ENCODE data around the gene BIN2. TPM values are rescaled to one million over a fixed set of nuclear protein-coding genes. Genes with fewer than 3 reads are reported as not detected.
"Not testable (repeated sequence)": the region's sequence is repeated elsewhere in the genome, so short reads cannot be mapped to it uniquely, and the experiment has no call there.

The BIN2 gene
- total RNA-seq, 4 donors from 2014 or later = 0.68 to 1.9 (median 1.3) TPM

- no peaks in the 10 kb centered on the region for H3K9me3 ChIP-seq
- TF ChIP-seq CTCF (IDR thresholded peaks at IDR 0.05) (peak in 1 of 2 donors; percentile 26), EP300 (IDR thresholded peaks at IDR 0.05) (no peak)
- peaks cover 6% of the 10 kb centered on the region for H3K36me3 ChIP-seq
- peak in 1 of 2 donors; percentile 65 for DNase-seq (ENCODE audit: low spot score in 2 of 2)
- 47% methylated on average over 7 of the region's 7 CpGs for WGBS
- peaks cover 11% of the 10 kb centered on the region for H3K4me1 ChIP-seq
- no peak overlapping the region for H3K27ac ChIP-seq
- no peaks in the 10 kb centered on the region for H3K27me3 ChIP-seq
- H3K4me3 ChIP-seq = no peak overlapping the region
These were observed 61.2 kb downstream of the BIN2 start for GRCh38 chr12:51262758-51263177.

- peaks cover 11% of the 10 kb centered on the region for H3K4me1 ChIP-seq
- DNase-seq (ENCODE audit: low spot score in 2 of 2); H3K27me3 ChIP-seq; H3K9me3 ChIP-seq; H3K4me3 ChIP-seq; H3K27ac ChIP-seq: not testable (repeated sequence)
- 100% methylated on average over 1 of the region's 1 CpG for WGBS
- peaks cover 15% of the 10 kb centered on the region for H3K36me3 ChIP-seq
These were observed 64.4 kb downstream of the BIN2 start for GRCh38 chr12:51259600-51259999.

GRCh38 chr12:51254536-51254935 lies 69.4 kb downstream of the BIN2 start:
- H3K4me3 ChIP-seq = no peak overlapping the region
- DNase-seq (ENCODE audit: low spot score in 2 of 2) = peak in 1 of 2 donors; percentile 20
- TF ChIP-seq POLR2AphosphoS5 (IDR thresholded peaks at IDR 0.05) (no peak), EP300 (IDR thresholded peaks at IDR 0.05) (no peak), POLR2A (IDR thresholded peaks at IDR 0.05) (no peak), CTCF (IDR thresholded peaks at IDR 0.05) (no peak)
- peaks cover 15% of the 10 kb centered on the region for H3K36me3 ChIP-seq
- H3K27ac ChIP-seq = no peak overlapping the region
- 87% methylated on average over 4 of the region's 4 CpGs for WGBS
- H3K27me3 ChIP-seq = no peaks in the 10 kb centered on the region
- no peaks in the 10 kb centered on the region for H3K9me3 ChIP-seq
- no peaks in the 10 kb centered on the region for H3K4me1 ChIP-seq

GRCh38 chr12:51253276-51253675 lies 70.7 kb downstream of the BIN2 start:
- WGBS = 94% methylated on average over 1 of the region's 1 CpG
- H3K27ac ChIP-seq = no peak overlapping the region
- TF ChIP-seq CTCF (IDR thresholded peaks at IDR 0.05) (no peak), POLR2AphosphoS5 (IDR thresholded peaks at IDR 0.05) (no peak), EP300 (IDR thresholded peaks at IDR 0.05) (no peak), POLR2A (IDR thresholded peaks at IDR 0.05) (no peak)
- no peaks in the 10 kb centered on the region for H3K9me3 ChIP-seq
- no peaks in the 10 kb centered on the region for H3K4me1 ChIP-seq
- H3K36me3 ChIP-seq = peaks cover 14% of the 10 kb centered on the region
- DNase-seq (ENCODE audit: low spot score in 2 of 2) = no peak
- no peak overlapping the region for H3K4me3 ChIP-seq
- no peaks in the 10 kb centered on the region for H3K27me3 ChIP-seq

GRCh38 chr12:51247523-51248206 lies 76.3 kb downstream of the BIN2 start:
- no peak for DNase-seq (ENCODE audit: low spot score in 2 of 2)
- 77% methylated on average over 14 of the region's 14 CpGs for WGBS
- Histone ChIP-seq H3K27ac (no peak overlapping the region), H3K4me3 (no peak overlapping the region), H3K9me3 (no peaks in the 10 kb centered on the region), H3K36me3 (peaks cover 29% of the 10 kb centered on the region), H3K4me1 (peaks cover 10% of the 10 kb centered on the region), H3K27me3 (no peaks in the 10 kb centered on the region)
- no peak for TF ChIP-seq POLR2AphosphoS5 (IDR thresholded peaks at IDR 0.05)
- no peak for TF ChIP-seq EP300 (IDR thresholded peaks at IDR 0.05)
- no peak for TF ChIP-seq CTCF (IDR thresholded peaks at IDR 0.05)
- no peak for TF ChIP-seq POLR2A (IDR thresholded peaks at IDR 0.05)
